ENCODE results near the gene TOR4A. TPM values are rescaled to one million over a fixed set of nuclear protein-coding genes. Genes with fewer than 3 reads are reported as not detected.

TOR4A gene
- total RNA-seq, 2 experiments from 2014 or later: 6.6 to 6.8 TPM

DNA sequence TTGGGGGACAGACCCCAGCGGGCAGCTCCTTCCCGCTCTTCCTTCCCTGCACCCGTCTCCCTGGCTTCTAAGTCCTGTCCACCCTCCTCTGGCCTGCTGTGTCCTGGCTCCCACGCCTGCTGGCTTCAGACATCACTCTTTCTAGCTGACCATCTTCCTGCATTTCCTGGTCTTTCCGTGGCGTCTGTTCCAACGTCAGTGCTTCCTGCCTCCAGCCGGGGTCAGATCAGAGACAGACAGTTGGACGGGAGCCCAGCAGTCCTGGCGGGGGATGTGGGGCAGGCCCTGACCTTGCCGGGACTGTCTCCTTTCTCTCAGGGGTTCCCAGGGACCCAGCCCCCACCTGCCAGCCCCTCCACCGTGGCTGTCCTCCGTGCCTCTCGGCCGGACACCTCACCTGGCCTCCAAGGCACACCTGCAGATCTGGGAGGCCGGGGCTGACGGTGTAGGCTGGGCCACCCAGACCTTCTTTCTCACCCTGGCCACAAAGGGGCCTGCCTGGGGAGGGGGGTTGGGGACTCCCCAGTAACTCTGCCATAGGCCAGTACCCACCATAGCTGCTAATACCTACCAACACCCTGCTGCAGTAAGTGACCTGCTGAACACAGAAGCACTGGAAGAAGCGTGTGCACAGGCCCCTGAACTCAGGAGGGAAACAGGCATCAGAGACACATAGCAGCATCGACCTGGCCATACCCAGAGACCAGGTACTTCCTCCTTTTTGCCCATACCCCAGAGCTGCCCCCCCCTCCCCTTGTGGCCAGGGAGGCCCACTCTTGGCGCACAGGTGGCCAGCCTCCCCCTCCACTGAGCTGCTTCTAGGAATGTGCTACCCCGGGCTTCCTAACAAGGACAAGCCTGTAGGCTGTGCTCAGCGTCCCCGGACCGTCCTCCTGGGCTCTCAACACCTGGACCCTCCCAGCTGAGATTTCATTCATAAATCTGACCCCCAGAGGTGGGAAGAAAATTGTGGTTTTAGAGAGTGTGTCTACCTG lies 19.4 kb downstream of the TOR4A start:
- Mint-ChIP-seq H3K27me3 (peaks cover 40% of the 10 kb centered on the region), H3K9me3 (no peaks in the 10 kb centered on the region), H3K4me1 (ENCODE audit: low read depth) (peaks cover 11% of the 10 kb centered on the region), H3K4me3 (peak overlapping the region; percentile 42), H3K27ac (no peak overlapping the region), H3K36me3 (no peaks in the 10 kb centered on the region)
- intact Hi-C loops (cut with micrococcal nuclease): loop anchor here (10.0 kb wide), 1 partner anchor 238 kb away; no protein-coding TSS in a partner anchor
- no peak for DNase-seq
- CTCF ChIA-PET: interaction anchor here (0.9 to 1.0 kb wide), 2 partner anchors 60 to 149 kb away, joined by 5 read pairs; no protein-coding TSS in a partner anchor
- POLR2A ChIA-PET: no interaction called here

DNA sequence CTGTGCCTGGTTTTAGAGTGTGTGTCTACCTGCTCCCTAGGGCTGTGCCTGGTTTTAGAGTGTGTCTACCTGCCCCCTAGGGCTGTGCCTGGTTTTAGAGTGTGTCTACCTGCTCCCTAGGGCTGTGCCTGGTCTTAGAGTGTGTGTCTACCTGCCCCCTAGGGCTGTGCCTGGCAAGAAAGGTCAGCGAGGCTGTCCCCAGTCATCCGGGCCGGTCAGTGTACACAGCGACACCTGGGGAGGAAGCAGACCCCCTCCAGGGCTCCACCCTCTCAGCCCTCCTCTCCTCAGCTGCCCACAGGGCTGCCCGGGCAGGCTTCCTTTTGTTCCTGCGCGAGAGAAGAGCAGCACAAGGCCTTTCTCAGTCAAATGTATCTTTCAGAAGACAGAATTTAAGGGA lies 20.4 kb downstream of the TOR4A start:
- Mint-ChIP-seq H3K36me3 (no peaks in the 10 kb centered on the region), H3K4me3 (no peak overlapping the region), H3K27ac (no peak overlapping the region), H3K27me3 (peaks cover 40% of the 10 kb centered on the region), H3K4me1 (ENCODE audit: low read depth) (peaks cover 11% of the 10 kb centered on the region), H3K9me3 (no peaks in the 10 kb centered on the region)
- no peak for DNase-seq
- ChIA-PET POLR2A (no interaction called here), CTCF (no interaction called here)
- intact Hi-C loops (cut with micrococcal nuclease): loop anchor here (10.0 kb wide), 1 partner anchor 237 kb away; no protein-coding TSS in a partner anchor

DNA sequence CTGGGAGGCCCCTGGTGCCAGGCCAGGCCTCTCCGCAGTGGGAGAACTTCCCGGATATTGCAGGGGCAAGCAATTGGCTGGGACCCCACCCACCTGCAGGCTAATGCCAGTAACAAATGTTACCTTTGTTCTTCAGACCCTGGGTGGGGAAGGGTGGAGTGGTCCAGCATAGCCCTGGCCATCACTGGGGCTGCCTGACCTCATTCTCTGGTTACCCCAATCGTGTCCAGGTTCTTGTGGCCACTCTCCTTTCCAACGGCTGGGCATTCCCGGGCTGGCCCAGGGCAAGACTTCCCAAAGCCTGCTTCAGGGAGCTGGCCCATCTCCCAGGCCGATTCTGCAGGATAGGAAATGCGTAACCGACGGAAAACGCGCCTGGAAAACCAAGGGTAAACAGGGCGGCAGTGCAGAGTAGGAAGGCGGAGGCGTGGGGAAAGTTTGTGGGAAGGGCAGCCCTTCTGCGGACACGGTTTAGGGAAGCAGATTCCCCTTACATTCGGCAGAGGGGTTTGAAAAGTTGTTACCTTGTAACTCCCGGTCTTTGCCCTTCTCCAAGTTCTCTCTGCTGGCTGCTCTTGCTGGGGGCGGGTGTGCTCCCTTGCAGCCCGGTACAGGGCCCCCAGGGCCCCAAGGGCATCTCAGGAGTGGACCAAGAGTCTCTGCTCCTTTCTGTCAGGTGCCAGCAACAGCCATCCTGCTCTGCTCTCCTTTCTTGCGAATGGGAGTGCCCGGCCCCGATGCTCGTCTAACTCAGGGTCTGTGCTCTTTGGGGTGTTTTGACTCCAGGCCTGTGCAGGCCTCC lies 21.1 kb downstream of the TOR4A start:
- intact Hi-C loops (cut with micrococcal nuclease): loop anchor here (10.0 kb wide), 1 partner anchor 236 kb away; no protein-coding TSS in a partner anchor
- H3K27me3 Mint-ChIP-seq: peaks cover 36% of the 10 kb centered on the region
- H3K27ac Mint-ChIP-seq: no peak overlapping the region
- no peak overlapping the region for H3K4me3 Mint-ChIP-seq
- H3K9me3 Mint-ChIP-seq: no peaks in the 10 kb centered on the region
- no peak for DNase-seq
- peaks cover 11% of the 10 kb centered on the region for H3K4me1 Mint-ChIP-seq (ENCODE audit: low read depth)
- CTCF ChIA-PET: interaction anchor here (0.7 kb wide), 1 partner anchor 263 kb away, joined by 3 read pairs; no protein-coding TSS in a partner anchor
- H3K36me3 Mint-ChIP-seq: no peaks in the 10 kb centered on the region
- POLR2A ChIA-PET: no interaction called here

DNA sequence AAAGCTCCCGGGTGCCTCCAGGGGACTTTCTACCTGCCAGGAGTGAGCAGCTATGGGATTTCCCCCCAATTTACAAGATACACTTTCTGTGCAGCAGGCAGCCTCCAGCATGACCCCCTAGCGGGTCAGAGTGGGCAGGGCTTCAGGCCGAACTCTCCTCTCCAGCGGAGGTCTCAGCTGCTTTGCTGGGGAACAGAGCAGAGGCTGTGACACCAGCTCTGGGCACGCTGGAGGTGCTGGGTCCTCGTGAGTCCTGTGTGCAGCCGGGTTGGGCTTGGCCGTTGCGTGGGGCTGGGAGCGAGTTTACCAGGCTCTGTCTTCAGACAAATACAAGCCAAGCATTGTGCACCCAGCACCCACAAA lies 21.7 kb downstream of the TOR4A start:
- Mint-ChIP-seq H3K27ac (no peak overlapping the region), H3K27me3 (peaks cover 32% of the 10 kb centered on the region), H3K36me3 (no peaks in the 10 kb centered on the region), H3K9me3 (no peaks in the 10 kb centered on the region), H3K4me3 (no peak overlapping the region), H3K4me1 (ENCODE audit: low read depth) (peaks cover 11% of the 10 kb centered on the region)
- intact Hi-C loops (cut with micrococcal nuclease): loop anchor here (10.0 kb wide), 1 partner anchor 236 kb away; no protein-coding TSS in a partner anchor
- DNase-seq: no peak
- POLR2A ChIA-PET: no interaction called here
- CTCF ChIA-PET: interaction anchor here (0.7 kb wide), 1 partner anchor 264 kb away, joined by 3 read pairs; no protein-coding TSS in a partner anchor

DNA sequence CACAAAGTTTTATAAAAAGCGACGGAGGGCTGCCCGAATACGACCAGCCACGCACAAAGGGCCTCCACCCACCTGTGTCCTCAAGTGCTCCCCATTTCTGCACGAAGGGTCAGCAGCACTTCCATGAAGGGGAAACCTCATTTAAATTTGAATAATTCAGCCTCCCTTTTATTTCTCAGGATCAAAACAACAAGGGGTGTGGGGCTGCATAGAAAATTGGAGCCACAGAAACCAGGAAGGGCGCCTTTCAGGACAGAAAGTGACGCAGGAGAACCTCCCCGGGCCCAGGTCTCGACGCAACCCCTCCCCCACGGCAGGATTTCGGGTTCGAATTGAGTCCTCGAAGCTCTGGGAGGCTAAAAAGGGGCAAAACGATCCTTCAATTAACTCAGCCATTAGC lies 22.4 kb downstream of the TOR4A start:
- intact Hi-C loops (cut with micrococcal nuclease): loop anchor here (10.0 kb wide), 1 partner anchor 235 kb away; no protein-coding TSS in a partner anchor
- DNase-seq: no peak
- Mint-ChIP-seq H3K36me3 (no peaks in the 10 kb centered on the region), H3K4me1 (ENCODE audit: low read depth) (peaks cover 9% of the 10 kb centered on the region), H3K9me3 (no peaks in the 10 kb centered on the region), H3K27me3 (peaks cover 27% of the 10 kb centered on the region), H3K4me3 (no peak overlapping the region), H3K27ac (no peak overlapping the region)
- ChIA-PET POLR2A (no interaction called here), CTCF (no interaction called here)

DNA sequence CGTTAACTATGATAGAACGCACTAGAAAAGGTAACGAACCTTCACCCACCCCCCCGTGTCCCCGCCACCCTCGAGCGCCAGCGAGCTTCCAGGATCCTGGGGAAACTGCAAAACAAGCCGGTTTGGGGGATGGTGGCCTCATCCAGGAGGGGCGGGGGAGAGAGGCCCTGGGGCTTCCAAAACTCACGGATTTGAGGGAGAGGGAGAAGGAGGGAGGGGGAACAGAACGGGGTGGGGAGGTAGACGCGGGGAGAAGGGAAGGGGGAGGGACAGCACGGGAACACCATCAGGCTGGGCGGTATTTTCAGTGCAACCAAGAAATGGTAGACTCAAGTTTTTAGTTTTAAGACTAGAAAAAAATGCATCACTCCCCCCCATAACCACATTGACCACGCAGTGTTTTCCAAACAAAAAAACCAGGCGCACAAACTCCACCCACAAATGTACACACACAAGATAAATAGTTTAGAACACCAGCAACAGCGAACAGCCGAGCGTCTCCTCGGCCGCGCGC lies 23.1 kb downstream of the TOR4A start:
- H3K27ac Mint-ChIP-seq: no peak overlapping the region
- ChIA-PET CTCF (no interaction called here), POLR2A (no interaction called here)

DNA sequence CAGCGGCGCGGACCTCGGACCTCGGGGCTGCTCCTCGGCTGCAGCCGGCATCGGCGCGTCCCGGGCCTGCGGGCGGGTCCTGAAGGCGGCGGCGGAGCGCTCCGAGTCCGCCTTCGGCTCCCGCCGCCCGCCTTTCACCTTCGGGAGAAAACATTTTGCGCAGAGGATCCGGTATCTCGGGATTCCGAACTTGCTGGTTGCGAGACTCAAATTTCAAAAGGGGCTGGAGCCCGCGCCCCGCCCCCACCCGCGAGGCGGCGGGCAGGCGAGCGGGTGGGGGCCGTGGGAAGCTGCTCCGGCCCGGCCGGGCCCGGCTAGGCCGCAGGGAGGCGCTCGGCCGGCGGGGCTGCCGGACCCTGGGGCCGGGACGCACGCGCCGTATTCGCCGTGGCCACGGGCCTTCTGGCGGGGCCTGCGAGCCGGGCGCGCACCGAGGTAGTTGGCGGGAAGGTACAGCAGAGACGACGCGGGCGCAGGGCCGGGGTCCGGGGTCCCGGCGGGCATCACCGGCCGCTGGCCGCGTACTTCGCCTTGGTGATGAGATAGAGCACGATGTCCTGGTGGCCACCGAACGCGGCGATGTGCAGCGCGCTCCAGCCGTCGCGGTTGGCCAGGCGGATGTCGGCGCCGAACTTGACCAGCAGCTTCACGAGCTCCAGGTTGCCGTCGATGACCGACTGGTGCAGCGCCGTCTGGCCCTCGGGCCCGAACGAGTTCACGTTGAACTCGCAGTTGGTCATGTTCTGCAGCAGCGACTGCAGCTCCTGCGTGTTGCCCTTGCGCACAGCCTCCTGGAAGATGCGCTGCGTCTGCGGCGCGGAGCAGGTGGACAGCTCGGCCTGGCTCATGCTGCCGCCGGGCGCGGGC lies 23.8 kb downstream of the TOR4A start:
- peaks cover 14% of the 10 kb centered on the region for H3K4me1 Mint-ChIP-seq (ENCODE audit: low read depth)
- DNase-seq: peak; percentile 35
- POLR2A ChIA-PET: interaction anchor here (1.0 to 1.5 kb wide), 4 partner anchors 18 to 122 kb away, joined by 3 to 5 read pairs (median 4); partner anchors contain the start of genes EXD3, NOXA1 and TPRN
- peak overlapping the region; percentile 68 for H3K4me3 Mint-ChIP-seq
- intact Hi-C loops (cut with micrococcal nuclease): no loop called here
- H3K36me3 Mint-ChIP-seq: no peaks in the 10 kb centered on the region
- H3K27me3 Mint-ChIP-seq: peaks cover 26% of the 10 kb centered on the region
- no peaks in the 10 kb centered on the region for H3K9me3 Mint-ChIP-seq
- CTCF ChIA-PET: interaction anchor here (0.6 to 2.2 kb wide), 25 partner anchors 7 to 264 kb away, joined by 3 to 9 read pairs (median 4); partner anchors contain the start of genes EXD3, MRPL41, NOXA1 and NSMF
- H3K27ac Mint-ChIP-seq: no peak overlapping the region

More for the DNA sequence above, 23.1 kb downstream of the TOR4A start:
- Mint-ChIP-seq H3K27me3 (peaks cover 27% of the 10 kb centered on the region), H3K9me3 (no peaks in the 10 kb centered on the region), H3K36me3 (no peaks in the 10 kb centered on the region), H3K4me3 (peak overlapping the region; percentile 68), H3K4me1 (ENCODE audit: low read depth) (peaks cover 13% of the 10 kb centered on the region)
- intact Hi-C loops (cut with micrococcal nuclease): no loop called here
- DNase-seq: no peak

DNA sequence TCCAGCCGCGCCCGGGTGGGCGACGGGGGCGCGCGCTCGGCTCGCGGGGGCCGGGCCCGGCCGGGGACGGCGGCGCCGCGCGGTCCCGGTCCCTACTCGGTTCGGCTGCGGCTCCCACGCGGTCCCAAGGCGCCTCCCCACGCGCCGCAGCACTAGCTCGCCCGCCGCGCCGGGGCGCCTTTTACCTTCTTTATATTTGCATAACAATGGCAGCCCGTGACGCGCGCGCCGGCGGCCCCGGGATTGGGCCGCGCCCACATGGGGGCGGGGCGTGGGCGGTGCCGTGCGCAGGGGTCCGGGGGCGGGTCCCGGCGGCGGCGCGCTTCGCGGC lies 24.6 kb downstream of the TOR4A start, which contains the start of gene NRARP:
TSS of gene NRARP (minus strand) at position 154 of the 331 bp plus-strand sequence. CDS start 343 bp downstream, outside the sequence.
- Mint-ChIP-seq H3K36me3 (no peaks in the 10 kb centered on the region), H3K27me3 (peaks cover 20% of the 10 kb centered on the region), H3K4me3 (peak within 1 kb of the TSS; percentile 68), H3K27ac (no peak within 1 kb of the TSS), H3K9me3 (no peaks in the 10 kb centered on the region), H3K4me1 (ENCODE audit: low read depth) (peaks cover 12% of the 10 kb centered on the region)
- intact Hi-C loops (cut with micrococcal nuclease): loop anchor here (2.0 kb wide), 1 partner anchor 105 kb away; no protein-coding TSS in a partner anchor
- POLR2A ChIA-PET: interaction anchor here (0.5 to 1.5 kb wide), 5 partner anchors 17 to 232 kb away, joined by 3 to 5 read pairs (median 4); partner anchors contain the start of genes EXD3, NOXA1, SAPCD2 and TPRN
- CTCF ChIA-PET: interaction anchor here (0.6 to 2.2 kb wide), 29 partner anchors 8 to 263 kb away, joined by 3 to 9 read pairs (median 4); partner anchors contain the start of genes EXD3, MRPL41, NOXA1 and NSMF
- peak; percentile 92 for DNase-seq

DNA sequence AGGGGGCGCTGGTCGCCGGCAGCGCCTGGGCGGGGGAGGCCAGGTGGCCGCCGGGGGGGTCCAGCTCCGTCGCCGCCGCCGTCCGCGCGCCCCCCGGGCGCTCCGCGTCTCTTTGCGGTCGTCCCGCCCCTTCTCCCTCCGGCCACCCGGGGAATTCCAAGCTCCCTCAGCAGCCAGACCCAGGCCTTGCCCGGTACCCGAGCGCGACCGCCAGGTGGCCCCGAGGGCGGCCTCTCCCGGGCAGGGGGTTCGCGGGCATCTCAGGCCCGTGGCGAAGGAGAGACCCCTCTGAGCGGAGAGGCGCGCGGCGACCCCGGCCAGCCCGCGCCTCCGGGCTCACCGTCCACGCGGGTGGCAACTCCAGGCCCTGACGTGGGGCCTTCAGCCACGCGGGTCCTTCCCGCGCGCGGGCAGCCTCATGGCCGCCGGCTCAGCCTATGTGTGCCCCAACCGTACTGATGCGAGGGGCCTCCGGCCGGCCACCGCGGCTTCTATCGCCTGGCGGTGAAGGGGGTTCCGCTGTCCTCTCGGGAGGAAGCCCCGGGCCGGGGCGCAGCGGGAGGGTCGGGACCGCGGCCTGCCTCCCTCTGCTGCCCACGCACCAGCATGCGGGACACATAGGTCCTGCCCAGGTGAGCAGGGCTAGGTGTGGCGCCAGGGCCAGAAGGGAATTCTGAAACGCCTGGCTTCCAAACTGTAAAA lies 25.1 kb downstream of the TOR4A start:
- Mint-ChIP-seq H3K36me3 (no peaks in the 10 kb centered on the region), H3K4me1 (ENCODE audit: low read depth) (peaks cover 12% of the 10 kb centered on the region), H3K27me3 (peaks cover 17% of the 10 kb centered on the region), H3K4me3 (no peak overlapping the region), H3K9me3 (no peaks in the 10 kb centered on the region), H3K27ac (no peak overlapping the region)
- CTCF ChIA-PET: interaction anchor here (0.7 to 2.2 kb wide), 25 partner anchors 8 to 256 kb away, joined by 3 to 9 read pairs (median 4); partner anchors contain the start of genes EXD3, MRPL41, NOXA1 and NSMF
- intact Hi-C loops (cut with micrococcal nuclease): loop anchor here (2.0 kb wide), 1 partner anchor 104 kb away; no protein-coding TSS in a partner anchor
- no peak for DNase-seq
- POLR2A ChIA-PET: interaction anchor here (0.5 to 1.5 kb wide), 5 partner anchors 17 to 232 kb away, joined by 3 to 5 read pairs (median 4); partner anchors contain the start of genes EXD3, NOXA1, SAPCD2 and TPRN

Data from activated CD4-positive, alpha-beta memory T cell treated with anti-CD3 and anti-CD28 coated beads for 36 hours (primary cell).